ENCODE results near the gene FOXJ1.

Gene FOXJ1

GRCh38 chr17:76140661-76141211, 309 bp downstream of the FOXJ1 start:
- no peak for DNase-seq (ENCODE audit: low spot score)

- DNase-seq (ENCODE audit: low spot score) = peak; percentile 19
Observed at GRCh38 chr17:76139801-76140660, 1.0 kb downstream of the FOXJ1 start.

GRCh38 chr17:76138896-76139752, 1.9 kb downstream of the FOXJ1 start:
- no peak for DNase-seq (ENCODE audit: low spot score)

GRCh38 chr17:76138234-76138895, 2.7 kb downstream of the FOXJ1 start:
- DNase-seq (ENCODE audit: low spot score) = no peak

- DNase-seq (ENCODE audit: low spot score) = no peak
Observed at GRCh38 chr17:76137351-76138233, 3.5 kb downstream of the FOXJ1 start.

- DNase-seq (ENCODE audit: low spot score) = no peak
Observed at GRCh38 chr17:76137001-76137350, 4.1 kb downstream of the FOXJ1 start.

- no peak for DNase-seq (ENCODE audit: low spot score)
Observed at GRCh38 chr17:76136276-76137000, 4.6 kb downstream of the FOXJ1 start.

- no peak for DNase-seq (ENCODE audit: low spot score)
Observed at GRCh38 chr17:76135810-76136188, 5.2 kb downstream of the FOXJ1 start.

GRCh38 chr17:76134911-76135809, 5.9 kb downstream of the FOXJ1 start:
- no peak for DNase-seq (ENCODE audit: low spot score)

- DNase-seq (ENCODE audit: low spot score) = no peak
Observed at GRCh38 chr17:76132574-76133338, 8.3 kb downstream of the FOXJ1 start.

GRCh38 chr17:76131692-76132573, 9.1 kb downstream of the FOXJ1 start:
- no peak for DNase-seq (ENCODE audit: low spot score)

- no peak for DNase-seq (ENCODE audit: low spot score)
Observed at GRCh38 chr17:76131051-76131691, 9.9 kb downstream of the FOXJ1 start.

GRCh38 chr17:76130473-76130872, 10.6 kb downstream of the FOXJ1 start:
- no peak for DNase-seq (ENCODE audit: low spot score)

GRCh38 chr17:76125922-76126321, 15.1 kb downstream of the FOXJ1 start:
- no peak for DNase-seq (ENCODE audit: low spot score)

GRCh38 chr17:76125391-76125675, 15.7 kb downstream of the FOXJ1 start:
- DNase-seq (ENCODE audit: low spot score) = no peak

GRCh38 chr17:76124582-76125390, 16.3 kb downstream of the FOXJ1 start:
- no peak for DNase-seq (ENCODE audit: low spot score)

Measured in CD4-positive, alpha-beta T cell treated with Interleukin-15 for 4 hours (primary cell).